GM21381 (cell line): ENCODE results near the gene MDFIC.

Experiments
- ATAC-seq: cut with Tn5 transposase; IDR thresholded peaks from one replicate; pipeline ENCODE4 v1.9.1; 2021; ENCODE audit warnings: mild to moderate bottlenecking, moderate library complexity; ENCODE audit not compliant: unreplicated experiment

The MDFIC gene

GRCh38 chr7:115032715-115033703, 111.1 kb downstream of the MDFIC start:
- no peak for ATAC-seq

DNA sequence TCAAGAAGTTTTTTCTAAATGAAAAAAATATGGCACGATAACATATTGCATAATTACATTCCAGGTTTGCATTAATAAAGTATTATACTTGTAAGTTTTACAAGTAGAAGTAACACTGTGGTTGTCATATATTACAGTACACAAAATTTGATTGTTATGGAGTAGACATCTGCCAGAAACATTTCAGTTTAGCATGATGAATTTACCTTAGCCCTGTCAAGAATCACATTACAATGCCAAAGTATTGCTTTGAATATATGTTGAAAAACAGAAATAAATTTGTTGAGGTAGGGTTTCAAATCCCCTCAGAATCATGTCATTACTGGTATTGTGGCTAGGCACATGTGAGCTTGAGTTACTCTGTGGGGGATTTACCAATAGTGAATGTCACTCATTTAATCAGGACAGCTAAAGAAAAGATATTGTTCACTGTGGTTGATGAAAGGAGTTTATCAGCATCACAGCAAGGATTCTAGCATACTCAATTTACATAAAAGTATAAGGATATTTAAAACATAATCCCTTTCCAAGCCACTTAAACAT, 112.1 kb downstream of the MDFIC start:
- no peak for ATAC-seq

DNA sequence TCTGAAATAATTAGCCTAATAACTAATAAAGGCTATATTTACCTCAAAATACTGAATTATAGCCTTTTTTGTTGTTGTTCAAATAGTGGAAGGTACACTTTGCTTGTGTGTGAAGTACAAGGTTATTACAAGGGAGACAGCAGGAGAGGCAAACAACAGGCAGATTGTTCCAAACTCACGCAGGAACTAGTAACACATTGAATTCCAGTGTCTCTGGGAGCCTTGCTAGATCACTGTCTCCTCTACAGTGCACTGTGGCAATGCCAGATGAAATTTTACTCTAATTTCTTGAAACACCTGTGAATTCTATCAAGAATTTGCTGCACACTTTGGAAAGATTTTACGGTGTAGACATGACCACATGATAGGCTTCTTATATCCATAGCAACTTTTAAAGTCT, 112.6 kb downstream of the MDFIC start:
- no peak for ATAC-seq

DNA sequence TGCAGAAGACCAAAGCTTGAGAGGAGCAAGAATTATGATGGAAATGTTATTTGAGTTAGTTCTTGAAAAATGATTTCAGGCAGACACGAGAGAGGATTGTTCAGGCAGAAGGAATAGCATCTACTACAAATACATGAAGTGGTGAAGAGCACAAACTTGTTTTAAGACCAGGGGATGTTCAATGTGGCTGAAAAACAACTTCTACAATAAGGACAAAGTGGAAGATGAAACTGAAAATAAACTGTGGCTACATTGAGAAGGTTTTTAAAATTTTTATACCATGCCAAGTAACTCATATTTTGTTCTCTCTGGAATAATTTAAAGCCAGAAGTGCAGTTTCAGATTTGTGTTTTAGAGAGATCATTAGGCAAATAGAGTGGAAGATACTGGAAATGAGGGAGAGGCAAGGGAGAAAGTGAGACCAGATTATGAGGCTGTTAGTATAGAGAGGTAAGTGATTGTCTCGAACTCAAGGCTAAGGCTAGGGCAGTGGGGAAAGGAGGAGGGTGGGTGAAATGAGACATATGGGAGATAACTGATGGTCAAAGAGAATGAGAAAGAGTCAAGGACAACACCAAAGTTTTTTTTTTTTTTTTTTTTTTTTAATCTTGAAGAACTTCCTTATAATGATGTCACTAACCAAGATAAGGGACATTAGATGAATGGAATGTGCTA, 115.4 kb downstream of the MDFIC start:
- peak; percentile 42 for ATAC-seq

GRCh38 chr7:115038158-115038557, 116.3 kb downstream of the MDFIC start:
- no peak for ATAC-seq

DNA sequence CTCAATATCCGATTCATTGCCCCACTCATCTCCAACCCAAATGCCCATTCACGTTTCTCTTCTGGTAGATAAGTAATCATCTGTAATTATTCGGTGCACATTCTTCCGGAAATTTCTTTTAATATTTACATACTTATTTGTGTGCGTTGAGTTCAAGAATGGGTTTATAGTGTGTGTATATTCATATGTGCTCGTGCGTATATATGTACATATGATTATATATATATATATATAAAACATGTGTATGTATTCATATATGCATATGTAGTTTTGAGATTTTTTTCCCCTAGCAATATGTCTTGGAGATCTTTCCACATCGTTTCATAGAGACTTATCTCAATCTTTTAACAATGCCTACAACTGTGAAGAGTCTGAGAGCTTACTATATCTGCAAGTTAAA, 118.2 kb downstream of the MDFIC start:
- no peak for ATAC-seq

DNA sequence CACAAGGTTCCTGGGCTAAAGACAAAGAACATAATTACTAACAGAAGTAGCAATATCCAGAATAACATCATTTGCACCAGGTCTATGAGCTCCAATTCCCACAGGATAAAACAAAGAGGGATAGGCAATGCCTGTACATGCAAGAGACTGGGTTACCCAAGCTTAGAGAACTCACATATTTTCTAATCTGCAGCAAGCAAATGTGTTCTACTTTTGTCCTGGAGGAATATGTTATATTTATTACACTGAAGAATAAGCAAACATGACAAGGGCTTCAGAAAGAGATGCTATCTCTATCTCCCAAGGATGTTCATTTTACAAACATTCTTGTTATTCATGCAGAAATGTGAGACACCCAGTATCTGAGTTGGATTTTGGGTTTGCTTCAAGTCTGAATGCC, 118.6 kb downstream of the MDFIC start:
- no peak for ATAC-seq

DNA sequence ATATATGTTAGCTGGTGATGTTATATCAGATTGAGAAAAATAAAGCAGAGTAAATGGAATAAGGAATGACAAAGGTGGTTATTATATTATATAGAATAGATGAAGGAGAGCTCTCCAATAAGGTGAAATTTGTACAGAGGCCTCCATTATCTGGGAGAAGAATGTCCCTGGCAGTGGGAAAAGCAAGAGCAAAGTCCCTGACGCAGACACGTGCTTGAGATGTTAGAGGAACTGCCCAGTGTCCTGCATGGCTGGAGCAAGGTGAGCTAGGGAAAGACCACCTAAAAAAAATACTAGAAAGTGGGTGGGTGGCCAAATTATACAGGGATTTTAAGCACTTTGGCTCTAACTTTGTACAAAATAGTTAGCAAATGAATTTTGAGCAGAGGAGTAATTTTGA, 120.7 kb downstream of the MDFIC start:
- ATAC-seq, result no peak

DNA sequence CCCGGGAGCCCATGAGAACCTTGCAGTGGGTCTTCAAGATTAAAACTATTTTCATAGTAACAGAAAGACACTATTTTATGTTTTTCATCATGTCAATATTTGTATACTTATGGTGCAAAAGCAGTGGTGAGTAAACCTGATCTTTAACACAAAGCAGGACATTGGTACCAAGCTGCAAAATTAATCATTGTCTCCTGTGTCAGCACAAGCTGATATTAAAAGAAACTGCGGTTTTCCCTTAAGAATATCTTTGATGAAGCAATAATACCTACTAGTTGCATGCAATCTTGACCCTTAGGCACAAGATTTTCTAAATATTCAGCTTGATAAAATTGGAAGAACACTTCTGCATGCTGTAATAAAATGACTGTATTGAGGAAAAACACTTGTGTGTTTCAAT, 121.7 kb downstream of the MDFIC start:
- no peak for ATAC-seq

- no peak for ATAC-seq
These were observed 122.3 kb downstream of the MDFIC start for GRCh38 chr7:115044224-115044623.

- ATAC-seq, result no peak
These were observed 126.2 kb downstream of the MDFIC start for GRCh38 chr7:115047958-115048720.

DNA sequence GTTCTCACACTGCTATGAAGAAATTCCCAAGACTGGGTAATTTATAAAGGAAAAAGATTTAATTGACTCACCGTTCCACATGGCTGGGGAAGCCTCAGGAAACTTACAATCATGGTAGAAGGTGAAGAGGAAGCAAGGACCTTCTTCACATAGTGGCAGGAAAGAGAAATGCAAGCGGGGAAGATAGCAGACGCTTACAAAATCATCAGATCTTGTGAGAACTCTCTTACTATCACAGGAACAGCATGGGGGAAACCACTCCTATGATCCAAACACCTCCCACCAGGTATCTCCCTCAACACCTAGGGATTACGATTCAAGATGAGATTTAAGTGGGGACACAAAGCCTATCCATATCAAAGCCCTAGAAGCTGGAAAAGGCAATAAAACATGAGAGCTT, 130.8 kb downstream of the MDFIC start:
- no peak for ATAC-seq

DNA sequence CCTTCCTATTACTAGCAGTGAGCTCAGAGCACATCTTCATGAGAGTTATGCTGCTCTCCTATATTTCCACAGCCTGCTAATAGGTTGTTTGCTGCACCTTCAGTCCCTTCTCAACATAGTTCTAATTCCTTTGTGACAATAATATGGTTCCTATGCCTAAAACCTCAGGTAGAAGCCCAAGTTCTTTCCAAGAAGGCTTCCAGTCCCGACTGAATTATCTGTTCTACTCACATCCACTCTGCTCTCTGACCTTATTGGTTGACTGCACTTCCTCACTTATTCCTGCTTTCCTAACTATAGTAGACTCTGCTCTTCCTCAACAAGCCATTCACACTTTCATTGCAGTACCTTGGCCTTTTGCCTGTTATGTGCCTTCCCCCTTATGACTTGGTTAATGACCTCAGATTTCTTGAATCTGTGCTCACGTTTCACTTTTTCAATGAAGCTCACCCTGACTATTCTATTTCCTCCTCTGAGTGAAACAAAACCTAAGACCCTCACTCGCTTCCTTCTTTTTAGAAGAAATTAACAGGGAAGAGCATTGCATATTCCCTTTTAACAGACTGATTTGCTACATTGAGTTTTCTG, 132.7 kb downstream of the MDFIC start:
- ATAC-seq, result no peak

GRCh38 chr7:115056019-115056418, 134.1 kb downstream of the MDFIC start:
- ATAC-seq, result no peak

DNA sequence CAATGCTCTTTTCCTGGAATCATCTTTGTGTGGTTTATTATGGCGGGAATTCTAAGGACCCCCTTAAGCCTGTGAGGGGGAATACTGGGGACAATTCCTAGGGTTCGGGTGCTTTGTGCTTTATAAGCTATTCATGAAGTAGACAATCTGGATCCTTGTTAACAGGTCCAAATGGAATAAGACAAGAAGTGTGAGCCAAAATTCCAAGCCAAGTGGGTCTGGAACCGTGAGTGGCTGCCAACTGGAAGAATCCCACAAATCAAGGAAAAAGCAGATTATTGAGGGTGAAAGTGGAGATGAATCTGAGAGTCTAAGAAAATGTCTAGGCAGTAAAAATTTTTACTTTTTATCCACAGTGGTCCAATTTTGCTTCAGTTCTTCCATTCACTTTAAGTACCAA, 136.8 kb downstream of the MDFIC start:
- ATAC-seq, result no peak

DNA sequence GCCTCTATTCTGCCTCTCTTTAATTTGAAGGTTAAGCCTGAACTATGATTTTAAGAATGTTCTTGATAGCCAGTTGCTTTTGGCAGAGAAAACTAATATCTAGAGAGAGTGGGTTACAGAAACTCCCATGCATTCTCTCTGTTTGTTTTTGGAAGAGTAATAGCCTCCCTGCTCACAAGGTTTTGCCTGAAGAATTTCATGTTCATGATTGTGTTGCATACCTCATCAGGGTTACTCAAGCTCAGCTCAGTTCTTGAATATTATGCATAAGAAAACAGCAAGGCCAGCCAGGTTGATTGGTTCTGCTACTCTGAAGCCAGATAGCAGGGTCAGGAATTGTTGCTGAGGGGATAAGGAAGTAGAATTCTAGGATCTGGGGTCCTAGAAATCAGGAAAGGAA, 137.4 kb downstream of the MDFIC start:
- ATAC-seq, result no peak

GRCh38 chr7:115060095-115060870, 138.4 kb downstream of the MDFIC start:
- peak; percentile 73 for ATAC-seq

- peak; percentile 86 for ATAC-seq
These were observed 144.2 kb downstream of the MDFIC start for GRCh38 chr7:115066050-115066449.

DNA sequence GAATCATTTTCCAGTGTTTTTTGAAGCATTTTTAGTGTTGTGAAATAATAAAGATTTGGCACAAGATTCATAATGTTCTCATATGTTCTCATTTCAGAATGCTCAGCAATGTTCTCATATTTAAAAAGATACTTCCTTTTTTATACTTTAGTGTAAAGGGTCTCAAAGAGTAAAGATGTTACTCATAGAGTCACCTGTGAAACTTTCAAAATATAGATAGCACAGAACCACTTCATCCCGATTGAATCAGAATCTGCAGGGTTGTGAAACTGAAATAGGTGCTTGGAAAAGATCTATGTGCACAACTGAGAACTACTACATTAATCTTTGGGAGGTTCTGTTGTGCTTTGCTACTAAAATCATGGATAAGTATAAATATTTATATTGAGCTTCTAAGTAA, 144.7 kb downstream of the MDFIC start:
- peak; percentile 59 for ATAC-seq

DNA sequence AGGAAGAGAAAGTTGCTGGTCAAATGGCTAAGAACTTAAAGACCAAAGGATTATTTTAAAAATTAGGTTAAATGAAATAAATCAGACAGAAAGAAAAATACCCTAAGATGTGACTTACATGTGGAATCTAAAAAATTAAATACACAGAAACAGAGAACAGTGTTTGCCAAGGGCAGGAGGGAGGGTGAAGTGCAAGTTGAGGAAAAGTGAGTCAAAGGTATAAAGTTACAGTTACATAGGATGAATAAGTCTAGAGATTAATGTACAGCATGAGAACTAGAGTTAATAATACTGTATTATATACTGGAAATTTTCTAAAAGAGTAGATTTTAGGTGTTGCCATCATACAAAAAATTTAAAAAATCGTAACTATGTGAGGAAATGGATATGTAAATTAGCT, 146.3 kb downstream of the MDFIC start:
- no peak for ATAC-seq
